Skin of body (tissue), 2 donors: ENCODE results near the gene VAMP1. TPM values are rescaled to one million over a fixed set of nuclear protein-coding genes. Genes with fewer than 3 reads are reported as not detected.

Source experiments
- DNase-seq: peaks from one replicate; lab custom pipeline; 2025; lab: John Stamatoyannopoulos, UW
- total RNA-seq: library from RNA; depleted of rRNA; stranded (reverse); fragments of >200 nt; gene quantifications from one replicate; pipeline ENCODE4 v1.2.3, GENCODE V29; 2014

The VAMP1 gene
- total RNA-seq, 1 donor from 2014 or later: 7.0 TPM

DNA sequence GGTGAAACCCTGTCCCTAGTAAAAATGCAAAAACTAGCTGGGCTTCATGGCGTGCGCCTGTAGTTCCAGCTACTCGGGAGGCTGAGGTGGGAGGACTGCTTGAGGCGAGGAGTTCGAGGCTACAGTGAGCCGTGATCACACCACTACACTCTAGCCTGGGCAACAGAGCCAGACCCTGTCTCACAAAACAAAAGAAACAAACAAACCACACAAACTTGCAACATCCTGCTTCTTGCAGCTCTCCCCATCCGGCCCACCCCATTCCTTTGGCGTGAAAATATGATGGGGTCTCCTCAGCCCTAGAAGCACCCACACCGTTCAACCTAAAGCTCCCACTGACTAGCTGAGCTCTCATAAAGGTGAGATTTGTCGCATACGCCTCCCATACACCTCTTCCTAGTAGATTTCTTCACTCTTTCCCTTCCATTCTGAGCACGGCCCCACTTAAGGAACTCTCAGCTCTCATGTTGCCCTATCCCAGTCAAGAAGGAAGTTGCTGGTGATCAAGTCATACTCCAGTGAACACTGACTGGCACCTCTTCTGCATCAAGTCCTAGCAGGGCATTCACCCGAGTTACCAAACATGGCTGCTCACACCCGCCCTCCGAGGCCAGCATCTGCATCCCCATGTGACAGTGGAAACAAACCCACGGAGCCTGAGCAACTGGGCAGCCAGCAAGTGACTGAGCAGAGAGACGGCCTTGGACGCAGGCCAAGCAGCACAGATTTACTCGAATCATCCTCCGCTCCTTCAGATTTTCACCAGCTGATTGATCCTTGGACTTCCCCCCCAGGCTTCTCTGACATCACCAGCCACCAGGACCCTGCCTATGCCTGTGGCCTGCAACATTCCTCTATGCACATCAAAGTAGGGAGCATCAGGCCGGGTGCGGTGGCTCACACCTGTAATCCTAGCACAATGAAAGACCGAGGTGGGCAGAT, 44.6 kb downstream of the VAMP1 start:
- no peak for DNase-seq

DNA sequence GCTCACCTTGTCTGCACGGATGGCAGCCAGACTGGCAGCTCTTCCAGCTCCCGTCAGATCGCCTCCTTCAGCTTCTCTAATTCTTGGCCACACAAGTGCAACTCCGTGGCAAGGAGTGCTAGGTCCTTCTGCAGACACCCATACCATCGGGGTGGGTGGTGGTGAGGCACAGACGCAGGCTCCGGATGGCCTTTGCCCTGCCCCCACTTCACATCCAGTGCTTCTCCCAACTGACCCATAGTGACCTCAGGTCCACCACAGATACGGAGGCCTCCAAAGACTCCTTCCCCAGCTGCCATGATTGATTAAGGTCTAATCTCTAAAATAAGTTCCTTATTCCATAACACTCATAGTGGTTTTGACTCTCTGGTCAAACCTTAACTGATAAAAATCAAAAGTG, 45.6 kb downstream of the VAMP1 start:
- DNase-seq: no peak

DNA sequence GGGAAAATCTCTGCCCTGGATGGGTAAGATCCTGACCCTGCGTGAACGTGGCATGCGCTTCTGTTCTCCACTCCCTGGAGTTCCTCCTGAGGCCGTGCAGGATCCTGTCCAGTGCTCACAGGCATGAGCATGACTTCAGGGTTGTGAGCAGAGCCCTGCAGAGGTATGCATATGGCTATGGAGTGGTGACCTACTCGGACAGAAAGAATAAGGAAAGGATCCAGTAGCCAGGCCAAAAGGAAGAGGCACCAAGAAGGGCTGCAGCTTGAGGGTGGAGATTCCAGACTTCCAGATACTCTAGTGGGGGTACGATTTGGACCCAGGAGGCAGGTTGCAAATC, 46.5 kb downstream of the VAMP1 start:
- no peak for DNase-seq

DNA sequence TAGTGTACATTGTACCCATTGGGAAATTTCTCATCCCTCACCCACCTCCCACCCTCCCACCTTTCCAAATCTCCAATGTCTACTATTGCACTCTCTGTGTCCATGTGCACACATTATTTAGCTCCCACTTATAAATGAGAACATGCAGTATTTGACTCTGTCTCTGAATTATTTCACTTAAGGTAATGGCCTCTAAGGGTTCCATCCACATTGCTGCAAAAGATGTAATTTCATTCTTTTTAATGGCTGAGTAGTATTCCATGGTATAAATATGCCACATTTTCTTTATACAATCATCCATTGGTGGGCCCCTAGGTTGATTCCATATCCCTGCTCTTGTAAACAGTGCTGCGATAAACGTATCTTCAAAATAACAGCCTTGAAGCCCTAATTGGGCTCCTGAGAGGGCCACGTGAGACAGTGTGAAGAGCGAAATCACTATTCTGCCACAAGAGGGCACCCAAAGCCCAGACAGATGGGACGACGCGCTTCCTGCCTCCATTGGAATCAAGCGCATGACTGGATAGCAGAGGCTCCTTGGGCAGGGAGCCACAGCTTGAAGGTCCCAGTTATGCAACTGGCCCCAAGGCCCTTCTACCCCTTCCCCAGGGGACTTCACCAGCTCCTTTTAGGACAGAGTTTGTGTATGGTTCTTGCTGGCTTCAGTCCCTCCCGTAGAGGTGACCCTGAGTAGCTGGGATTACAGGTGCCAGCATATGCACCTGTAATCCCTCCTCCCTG, 47.0 kb downstream of the VAMP1 start:
- peak; percentile 88 for DNase-seq

DNA sequence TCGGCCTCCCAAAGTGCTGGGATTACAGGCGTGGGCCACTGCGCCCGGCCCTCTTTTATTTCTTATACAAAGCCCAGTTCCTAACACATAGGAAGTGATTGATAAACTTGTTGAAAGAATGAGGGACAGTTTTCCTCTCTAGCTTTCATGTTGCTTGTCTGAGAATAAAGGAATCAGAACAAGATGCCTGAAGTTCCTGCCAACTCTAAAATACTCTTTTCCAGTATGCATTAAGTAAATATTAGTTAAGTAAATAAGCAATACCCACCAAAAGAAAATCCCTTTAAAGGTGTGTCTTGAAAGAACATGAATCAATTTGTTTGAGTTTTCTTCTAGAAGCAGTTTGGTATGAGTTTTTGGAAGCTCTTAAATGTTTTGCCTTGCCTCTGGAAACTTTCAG, 50.1 kb downstream of the VAMP1 start:
- no peak for DNase-seq

DNA sequence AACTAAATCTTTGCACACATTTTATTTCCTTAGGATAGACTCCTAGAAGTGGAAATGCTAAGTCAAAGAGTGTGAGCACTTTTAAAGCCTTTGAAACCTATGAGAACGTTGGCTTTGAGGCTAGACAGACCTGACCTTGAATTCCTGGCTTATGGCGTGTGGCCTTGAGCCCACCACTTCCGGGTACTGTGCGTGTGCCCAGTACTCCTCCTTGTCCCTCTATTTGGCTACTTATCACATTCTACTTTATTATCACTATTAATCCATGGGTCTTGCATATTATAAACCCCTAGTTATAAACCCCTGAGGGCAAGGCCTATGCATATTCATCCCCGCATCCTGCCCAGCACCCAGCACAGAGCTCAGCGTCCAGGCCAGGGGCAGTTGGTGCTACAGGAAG, 51.7 kb downstream of the VAMP1 start:
- no peak for DNase-seq

DNA sequence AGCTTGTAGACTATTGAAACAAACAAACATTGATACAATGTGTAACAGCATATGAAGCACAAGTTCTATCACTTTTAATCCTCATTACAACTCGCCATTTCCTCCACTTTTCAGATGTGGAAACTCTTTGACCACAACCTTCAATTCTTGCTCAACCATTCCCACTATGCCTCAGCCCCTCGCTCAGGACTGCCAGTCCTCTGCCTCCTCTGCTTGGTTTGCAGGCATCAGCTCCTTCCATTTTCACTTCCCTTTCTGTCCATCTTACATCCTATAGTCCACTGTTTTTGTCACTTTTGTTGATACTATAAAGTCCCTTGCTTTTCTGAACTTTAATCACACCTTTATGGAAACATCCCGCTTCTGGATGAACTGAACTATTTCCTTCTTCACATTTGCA, 53.9 kb downstream of the VAMP1 start:
- no peak for DNase-seq

Other genes starting within 250 kb of the VAMP1 start
- 5.4 TPM for gene PLEKHG6, start 160.0 kb downstream of the VAMP1 start, total RNA-seq
- gene TNFRSF1A, start 128.6 kb downstream of the VAMP1 start, total RNA-seq: 69.2 TPM
- gene SCNN1A, start 95.1 kb downstream of the VAMP1 start, total RNA-seq: 10.2 TPM
- gene LTBR, start 86.5 kb downstream of the VAMP1 start, total RNA-seq: 28.2 TPM
- gene CD27, start 25.7 kb downstream of the VAMP1 start, total RNA-seq: 0.20 TPM
- 8.3 TPM for gene TAPBPL, start 18.6 kb downstream of the VAMP1 start, total RNA-seq
- gene MRPL51, start 22.6 kb upstream of the VAMP1 start, total RNA-seq: 59.9 TPM
- 29.6 TPM for gene NCAPD2, start 23.4 kb upstream of the VAMP1 start, total RNA-seq
- gene GAPDH, start 63.8 kb upstream of the VAMP1 start, total RNA-seq: 1,424 TPM
- 8.5 TPM for gene IFFO1, start 85.4 kb upstream of the VAMP1 start, total RNA-seq
- gene NOP2, start 97.6 kb upstream of the VAMP1 start, total RNA-seq: 11.5 TPM
- gene CHD4, start 136.7 kb upstream of the VAMP1 start, total RNA-seq: 161 TPM
- gene LPAR5, start 165.3 kb upstream of the VAMP1 start, total RNA-seq: 1.7 TPM
- 0.99 TPM for gene ACRBP, start 176.8 kb upstream of the VAMP1 start, total RNA-seq
- 45.6 TPM for gene ING4, start 192.4 kb upstream of the VAMP1 start, total RNA-seq
- 17.4 TPM for gene ZNF384, start 218.7 kb upstream of the VAMP1 start, total RNA-seq
- 0.10 TPM for gene PIANP, start 230.1 kb upstream of the VAMP1 start, total RNA-seq